Lung (tissue), 12 donors: ENCODE measurements around the gene SLC4A1AP. TPM values are rescaled to one million over a fixed set of nuclear protein-coding genes. Genes with fewer than 3 reads are reported as not detected.

Experiments
- ATAC-seq: fragments of 200-7000 bp; cut with Tn5 transposase; one replicate; pipeline ENCODE4 v1.9.1; 2020; ENCODE audit warnings: moderate number of reproducible peaks; ENCODE audit not compliant: insufficient read depth, low FRiP score
- DNase-seq, 3 donors: peaks; one replicate each; pipeline ENCODE4 v3.0.0-alpha.2; 2013 to 2017
- H3K27ac ChIP-seq, 2 donors: one replicate each; pipeline ENCODE4 v1.5.1; 2013; ENCODE audit warnings: mild to moderate bottlenecking in 2 of 2, moderate library complexity in 2 of 2, control low read depth in 1 of 2, inconsistent platforms in 1 of 2, low read depth in 1 of 2, low read length in 1 of 2
- H3K27me3 ChIP-seq, 3 donors: one replicate each; pipeline ENCODE4 v1.5.1; 2013; ENCODE audit warnings: low read length in 2 of 3; ENCODE audit not compliant: control insufficient read depth in 3 of 3, insufficient read depth in 3 of 3
- H3K36me3 ChIP-seq, 4 donors: one replicate each; pipeline ENCODE4 v1.5.1; 2013; ENCODE audit warnings: low read length in 4 of 4, mild to moderate bottlenecking in 1 of 4, moderate library complexity in 1 of 4; ENCODE audit not compliant: control insufficient read depth in 4 of 4, insufficient read depth in 4 of 4
- H3K4me1 ChIP-seq, 5 donors: one replicate each; pipeline ENCODE4 v1.5.1; 2013; ENCODE audit warnings: low read length in 5 of 5, mild to moderate bottlenecking in 2 of 5, moderate library complexity in 1 of 5; ENCODE audit not compliant: control insufficient read depth in 5 of 5, insufficient read depth in 5 of 5
- H3K4me3 ChIP-seq: one replicate; pipeline ENCODE4 v1.5.1; 2013; ENCODE audit warnings: mild to moderate bottlenecking, control low read depth, moderate library complexity
- H3K9ac ChIP-seq, 2 donors: one replicate each; pipeline ENCODE4 v1.5.1; 2013; ENCODE audit warnings: low read length in 2 of 2, control low read depth in 1 of 2; ENCODE audit not compliant: insufficient read depth in 1 of 2
- H3K9me3 ChIP-seq, 4 donors: one replicate each; pipeline ENCODE4 v1.5.1; 2013; ENCODE audit warnings: low read length in 3 of 4, mild to moderate bottlenecking in 1 of 4, moderate library complexity in 1 of 4; ENCODE audit not compliant: control insufficient read depth in 4 of 4, insufficient read depth in 3 of 4
- CTCF ChIP-seq: IDR thresholded peaks from 2 replicates; pipeline ENCODE4 v1.5.1; 2012; ENCODE audit warnings: mild to moderate bottlenecking; ENCODE audit errors: control extremely low read depth, extremely low read depth
- WGBS, 2 donors: extraction: QIAGEN DNeasy Blood & Tissue Kit; methylation state at CpG; one replicate each; pipeline ENCODE4 v1.1.7; 2013; 5-methylcytosine and 5-hydroxymethylcytosine counted together
- polyA plus RNA-seq, 2 donors: library from polyadenylated mRNA; stranded (reverse); fragments of 200-250 nt; gene quantifications; one replicate each; pipeline ENCODE4 v1.2.1, GENCODE V29; 2013
- total RNA-seq, 2 donors: library from RNA; depleted of rRNA in 1 of 2; stranded (reverse); fragments of >200 nt in 1 of 2; gene quantifications; one replicate each; pipeline ENCODE4 v1.2.1, GENCODE V29; 2014 to 2021
- donor health status: control.
- donor health status: control.
- donor health status: Bipolar disorder and iron deficiency.
- donor health status: healthy.
- donor health status: DM: yes; HTN: yes; CAD: no.

SLC4A1AP gene
- total and polyA plus RNA-seq, 4 donors = 14.0 to 28.6 (median 17.9) TPM

- Histone ChIP-seq H3K9me3 (no peaks in the 10 kb centered on the region), H3K36me3 (peaks cover 40 to 68% (median 45%) of the 10 kb centered on the region in 4 donors), H3K4me3 (no peak overlapping the region), H3K4me1 (no peaks in the 10 kb centered on the region), H3K27ac (no peak overlapping the region), H3K27me3 (no peaks in the 10 kb centered on the region), H3K9ac (no peak overlapping the region)
- ATAC-seq = no peak
- WGBS, 2 donors = 86 to 87% methylated on average over 4 of the region's 4 CpGs
- DNase-seq = no peak
- TF ChIP-seq CTCF = no peak
Observed at GRCh38 chr2:27651056-27651455, 12.6 kb upstream of the SLC4A1AP start.

GRCh38 chr2:27652341-27652740 lies 11.3 kb upstream of the SLC4A1AP start:
- Histone ChIP-seq H3K4me1 (no peaks in the 10 kb centered on the region), H3K9me3 (no peaks in the 10 kb centered on the region), H3K4me3 (no peak overlapping the region), H3K36me3 (peaks cover 44 to 72% (median 45%) of the 10 kb centered on the region in 4 donors), H3K9ac (no peak overlapping the region), H3K27me3 (no peaks in the 10 kb centered on the region), H3K27ac (no peak overlapping the region)
- ATAC-seq (no peak), DNase-seq (no peak)
- no peak for TF ChIP-seq CTCF

GRCh38 chr2:27652790-27653189 lies 10.9 kb upstream of the SLC4A1AP start:
- ATAC-seq (no peak), DNase-seq (no peak)
- no peaks in the 10 kb centered on the region for H3K27me3 ChIP-seq
- TF ChIP-seq CTCF = no peak
- peaks cover 43 to 68% (median 46%) of the 10 kb centered on the region in 4 donors for H3K36me3 ChIP-seq
- H3K9ac ChIP-seq = no peak overlapping the region
- WGBS, 2 donors = 90 to 91% methylated on average over 1 of the region's 1 CpG
- no peaks in the 10 kb centered on the region for H3K4me1 ChIP-seq
- H3K9me3 ChIP-seq = no peaks in the 10 kb centered on the region
- no peak overlapping the region for H3K4me3 ChIP-seq
- no peak overlapping the region for H3K27ac ChIP-seq

GRCh38 chr2:27653397-27653796 lies 10.3 kb upstream of the SLC4A1AP start:
- DNase-seq (no peak), ATAC-seq (no peak)
- Histone ChIP-seq H3K9ac (no peak overlapping the region), H3K36me3 (peaks cover 37 to 62% (median 44%) of the 10 kb centered on the region in 4 donors), H3K4me1 (no peaks in the 10 kb centered on the region), H3K27ac (no peak overlapping the region), H3K27me3 (no peaks in the 10 kb centered on the region), H3K4me3 (no peak overlapping the region), H3K9me3 (no peaks in the 10 kb centered on the region)
- TF ChIP-seq CTCF = no peak
- 96 to 97% methylated on average over 2 of the region's 2 CpGs for WGBS, 2 donors
